IPS DF 4.7 (cell line): ENCODE data around the gene TMEM161B.
"Not testable (repeated sequence)": the region's sequence is repeated elsewhere in the genome, so short reads cannot be mapped to it uniquely, and the experiment has no call there.

Experiments
- DNase-seq: peaks from one replicate; pipeline ENCODE4 v3.0.0-alpha.2; 2013; ENCODE audit warnings: low spot score; ENCODE audit errors: extremely low read depth

The TMEM161B gene

DNA sequence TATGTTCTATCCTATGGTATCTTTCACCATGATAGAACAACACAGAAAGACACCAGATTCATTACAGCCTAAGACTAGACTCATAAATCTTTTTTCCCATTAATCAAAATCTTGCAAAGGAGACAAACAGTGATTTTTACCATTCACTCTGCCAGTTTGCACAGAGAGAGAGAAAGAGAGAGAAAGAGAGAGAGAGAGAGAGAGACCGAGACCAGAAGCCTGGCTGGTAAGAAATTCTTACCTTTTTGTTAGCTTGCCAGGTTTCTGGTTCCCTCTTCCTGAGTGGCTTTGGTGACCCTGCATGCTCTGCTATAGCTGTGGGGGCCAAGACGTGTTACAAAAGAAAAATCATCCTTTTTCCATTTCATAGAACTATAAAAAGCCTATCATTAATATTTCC lies 18.6 kb downstream of the TMEM161B start:
- DNase-seq: no peak

DNA sequence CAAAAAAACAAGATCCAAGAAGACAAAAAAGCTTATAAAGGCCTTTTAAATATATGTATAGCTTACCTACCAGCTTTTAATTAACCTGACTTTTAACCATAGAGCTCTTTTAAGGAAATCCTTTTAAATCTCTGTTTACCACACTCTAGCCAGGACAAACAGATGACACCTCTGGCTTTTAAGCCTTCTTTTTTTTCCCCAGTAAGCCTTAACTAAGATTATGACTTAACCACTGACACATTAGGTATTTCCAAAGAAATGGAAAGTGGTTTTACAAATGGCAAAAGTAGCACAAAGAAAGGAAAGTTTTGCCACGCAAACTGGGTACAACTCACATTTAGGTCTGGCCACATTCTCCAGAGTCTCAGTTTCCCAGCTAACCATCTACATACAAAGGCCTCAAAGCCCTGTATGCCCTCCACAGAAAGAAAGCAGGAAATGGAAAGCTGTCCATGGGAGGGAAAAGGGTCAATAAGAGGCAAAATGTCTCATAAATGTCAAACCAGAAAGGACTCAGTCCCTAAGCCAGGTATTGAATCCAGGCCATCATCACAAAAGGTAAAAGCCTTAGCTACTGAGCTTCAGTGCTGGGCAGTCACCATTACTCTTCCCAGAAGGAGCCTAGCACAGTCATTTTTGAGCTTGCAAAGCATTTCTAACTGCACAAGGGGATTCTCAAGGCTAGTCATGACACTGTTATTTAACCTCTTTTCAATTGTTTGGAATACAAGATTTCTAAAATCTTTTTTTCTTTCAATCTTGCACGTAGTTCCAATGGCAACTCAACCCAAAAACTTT lies 19.7 kb downstream of the TMEM161B start:
- no peak for DNase-seq

DNA sequence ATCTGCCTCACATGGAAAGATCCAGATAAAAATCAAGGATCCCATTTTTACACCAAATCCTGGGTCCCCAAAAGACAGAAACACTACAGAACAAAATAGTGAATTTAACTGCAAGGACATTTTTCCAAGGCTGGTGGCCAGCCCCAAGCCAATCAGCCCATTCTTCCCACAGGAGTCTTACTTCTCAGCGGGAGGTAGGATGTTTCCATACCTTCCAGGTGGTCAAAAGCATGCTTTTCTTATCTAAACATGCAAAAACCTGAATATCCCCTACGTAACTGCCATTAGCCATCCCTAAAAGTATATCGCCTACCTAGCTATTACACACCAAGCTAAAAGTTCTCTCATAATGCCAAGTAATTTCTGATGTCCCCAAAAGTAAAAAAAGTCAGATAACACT lies 20.6 kb downstream of the TMEM161B start:
- DNase-seq: no peak

- no peak for DNase-seq
Observed at GRCh38 chr5:88245893-88246244, 22.8 kb downstream of the TMEM161B start.

DNA sequence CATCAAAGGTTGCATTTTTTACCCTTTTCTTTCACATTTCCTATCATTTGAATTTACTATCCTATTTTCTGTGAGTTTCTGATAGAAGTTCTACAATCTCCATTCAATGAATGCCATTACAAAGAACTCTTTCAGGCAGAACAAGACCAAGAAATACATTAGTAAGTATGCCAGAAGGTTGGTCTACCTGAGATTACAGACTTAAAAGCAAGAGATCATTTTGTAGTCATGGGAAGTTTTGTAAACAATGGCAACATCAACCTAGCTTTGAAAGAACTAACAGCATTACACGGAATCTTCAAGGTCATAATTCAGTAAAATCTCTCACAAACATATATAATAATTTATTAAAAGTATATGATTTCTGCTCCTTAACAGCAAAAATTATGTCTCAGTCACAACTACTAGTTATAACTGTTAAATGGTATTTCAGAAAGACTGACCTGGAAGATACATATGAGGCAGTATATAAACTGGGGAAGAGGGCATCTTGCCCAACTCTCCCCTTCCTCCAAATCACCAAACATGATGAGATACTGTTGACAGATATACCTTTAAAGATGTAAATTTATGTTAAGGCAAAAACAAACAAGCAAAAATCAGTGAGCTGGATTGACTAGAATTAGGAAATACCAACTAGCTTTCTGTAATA lies 23.3 kb downstream of the TMEM161B start:
- DNase-seq: no peak

- no peak for DNase-seq
Observed at GRCh38 chr5:88244686-88245085, 24.0 kb downstream of the TMEM161B start.

DNA sequence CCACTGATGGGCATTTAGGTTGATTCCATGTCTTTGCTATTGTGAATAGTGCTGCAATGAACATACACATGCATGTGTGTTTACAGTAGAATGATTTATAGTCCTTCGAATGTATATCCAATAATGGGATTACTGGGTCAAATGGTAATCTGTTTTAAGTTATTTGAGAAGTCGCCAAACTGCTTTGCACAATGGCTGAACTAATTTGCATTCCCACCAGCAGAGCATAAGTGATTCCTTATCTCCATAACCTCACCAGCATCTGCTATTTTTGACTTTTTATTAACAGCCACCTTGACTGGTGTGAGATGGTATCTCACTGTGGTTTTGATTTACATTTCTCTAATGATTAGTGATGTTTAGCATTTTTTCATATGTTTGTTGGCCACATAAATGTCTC lies 25.2 kb downstream of the TMEM161B start:
- not testable (repeated sequence) for DNase-seq

DNA sequence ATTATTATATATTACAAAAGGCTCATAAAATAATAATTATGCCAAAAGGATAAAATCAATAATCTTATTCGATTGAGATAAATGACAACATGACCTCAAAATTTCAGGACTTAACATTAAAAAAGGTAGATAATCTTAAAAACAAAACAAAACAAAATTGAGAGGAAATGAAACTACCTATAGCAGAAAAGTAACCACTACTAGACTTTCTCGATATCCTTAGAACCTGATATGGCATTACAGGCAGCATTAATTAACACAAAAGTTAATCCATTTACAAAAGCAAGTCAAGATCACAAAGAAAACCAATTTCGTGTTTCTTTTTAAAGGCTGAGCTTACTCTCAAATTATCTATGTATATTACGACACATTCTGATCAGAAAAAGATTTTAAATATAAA lies 29.9 kb downstream of the TMEM161B start:
- DNase-seq: no peak

GRCh38 chr5:88236866-88237642 lies 31.6 kb downstream of the TMEM161B start:
- no peak for DNase-seq

- DNase-seq: no peak
Observed at GRCh38 chr5:88235828-88236227, 32.8 kb downstream of the TMEM161B start.

DNA sequence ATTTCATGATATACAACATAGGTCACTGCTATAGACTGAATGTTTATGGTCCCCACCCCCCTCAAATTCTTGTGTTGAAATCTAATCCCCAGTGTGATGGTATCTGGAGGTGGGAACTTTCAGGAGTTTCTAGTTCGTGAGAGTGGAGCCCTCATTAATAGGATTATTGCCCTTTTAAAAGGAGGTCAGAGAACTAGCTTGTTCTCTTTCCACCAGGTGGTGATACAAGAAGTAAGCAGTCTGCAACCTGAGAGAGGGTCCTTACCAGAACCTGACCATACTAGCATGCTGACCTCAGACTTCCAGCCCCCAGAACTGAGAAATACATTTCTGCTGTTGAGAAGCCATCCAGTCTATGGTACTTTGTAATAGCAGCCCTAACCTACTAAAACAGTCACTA lies 33.3 kb downstream of the TMEM161B start:
- DNase-seq: no peak

DNA sequence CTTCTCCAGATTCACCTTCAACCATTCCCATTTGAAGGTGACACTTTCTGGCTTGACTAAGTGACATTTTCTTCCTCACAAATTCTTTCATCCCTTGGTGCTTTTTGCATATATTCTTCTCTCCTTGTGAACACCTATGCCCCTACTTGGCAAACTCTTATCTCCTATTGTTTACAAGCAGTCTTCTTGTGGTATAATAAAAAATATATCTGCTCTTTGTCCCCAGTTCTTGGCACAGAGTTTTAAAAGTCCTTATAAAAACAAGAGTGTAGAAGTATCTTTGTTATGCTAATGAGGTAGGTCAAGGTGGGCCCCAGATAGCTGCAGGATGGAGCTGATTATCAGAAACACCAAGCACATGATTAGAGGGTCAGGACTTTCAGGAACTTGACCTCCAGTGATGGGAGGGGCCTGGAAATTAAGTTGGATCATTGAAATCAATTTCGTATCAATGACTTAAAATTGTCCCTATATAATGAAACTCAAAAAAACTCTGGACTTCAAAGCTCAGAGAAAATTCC lies 38.0 kb downstream of the TMEM161B start:
- DNase-seq: no peak

DNA sequence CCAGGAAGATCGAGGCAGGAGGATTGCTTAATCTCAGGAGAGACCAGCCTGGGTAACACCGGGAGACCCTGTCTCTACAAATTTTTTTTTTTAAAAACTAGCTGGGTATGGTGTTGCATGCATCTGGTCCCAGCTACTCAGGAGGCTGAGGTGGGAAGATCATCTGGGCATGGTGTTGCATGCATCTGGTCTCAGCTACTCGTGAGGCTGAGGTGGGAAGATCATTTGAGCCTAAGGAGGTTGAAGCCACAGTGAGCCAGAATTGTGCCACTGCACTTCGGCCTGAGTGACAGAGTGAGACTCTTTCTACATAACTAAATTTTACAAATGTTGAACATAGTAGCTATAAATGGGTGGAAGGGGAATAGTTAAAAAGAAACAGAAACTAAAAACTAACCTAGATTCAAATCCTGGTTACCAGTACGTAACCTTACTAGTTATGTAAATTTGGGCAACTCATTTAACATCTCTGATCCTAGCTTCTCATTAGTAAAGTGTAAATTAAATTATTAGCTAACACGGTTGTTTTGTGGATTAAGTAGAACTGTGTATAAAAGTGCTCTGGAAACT lies 41.7 kb downstream of the TMEM161B start:
- no peak for DNase-seq

DNA sequence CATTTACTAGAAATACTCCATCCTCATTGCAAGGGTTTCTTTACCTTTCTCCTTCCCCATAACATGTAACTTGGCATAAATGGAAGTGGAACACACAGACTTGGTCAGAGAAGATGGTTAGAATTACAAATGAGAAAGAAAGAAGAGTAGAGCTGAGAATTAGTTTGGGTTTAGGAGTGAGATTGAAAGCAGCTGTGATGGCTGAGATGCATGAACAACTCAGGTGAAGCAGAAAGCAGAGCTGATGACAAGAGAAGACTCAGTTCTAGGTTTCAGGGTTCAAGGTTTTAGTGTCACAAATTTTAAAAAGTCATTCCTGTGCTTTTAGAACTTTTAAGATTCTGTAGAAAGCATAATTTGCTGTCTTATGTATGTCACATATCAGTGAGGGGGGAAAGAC lies 54.0 kb downstream of the TMEM161B start:
- no peak for DNase-seq

DNA sequence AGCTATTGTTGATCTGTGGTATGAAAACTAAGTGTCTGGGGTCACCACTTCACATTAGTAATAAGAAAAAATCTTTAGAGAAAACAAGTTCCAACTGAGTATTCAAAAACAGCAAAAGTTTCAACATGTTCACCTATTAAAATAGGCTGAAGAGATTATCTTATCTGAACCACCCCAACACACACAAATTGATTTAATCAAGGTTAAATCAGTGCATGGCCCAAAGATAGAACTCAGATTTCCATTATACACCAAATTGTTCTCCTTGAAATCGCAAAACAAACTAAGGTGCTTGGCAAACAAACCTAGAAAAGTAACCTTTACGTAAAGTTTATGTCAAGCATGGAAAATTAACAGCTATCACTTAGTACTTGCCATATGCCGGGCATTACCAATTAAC lies 61.1 kb downstream of the TMEM161B start:
- no peak for DNase-seq

GRCh38 chr5:88203981-88204750 lies 64.5 kb downstream of the TMEM161B start:
- DNase-seq: no peak

- no peak for DNase-seq
Observed at GRCh38 chr5:88195636-88196035, 73.0 kb downstream of the TMEM161B start.

GRCh38 chr5:88193896-88194295 lies 74.7 kb downstream of the TMEM161B start:
- no peak for DNase-seq

DNA sequence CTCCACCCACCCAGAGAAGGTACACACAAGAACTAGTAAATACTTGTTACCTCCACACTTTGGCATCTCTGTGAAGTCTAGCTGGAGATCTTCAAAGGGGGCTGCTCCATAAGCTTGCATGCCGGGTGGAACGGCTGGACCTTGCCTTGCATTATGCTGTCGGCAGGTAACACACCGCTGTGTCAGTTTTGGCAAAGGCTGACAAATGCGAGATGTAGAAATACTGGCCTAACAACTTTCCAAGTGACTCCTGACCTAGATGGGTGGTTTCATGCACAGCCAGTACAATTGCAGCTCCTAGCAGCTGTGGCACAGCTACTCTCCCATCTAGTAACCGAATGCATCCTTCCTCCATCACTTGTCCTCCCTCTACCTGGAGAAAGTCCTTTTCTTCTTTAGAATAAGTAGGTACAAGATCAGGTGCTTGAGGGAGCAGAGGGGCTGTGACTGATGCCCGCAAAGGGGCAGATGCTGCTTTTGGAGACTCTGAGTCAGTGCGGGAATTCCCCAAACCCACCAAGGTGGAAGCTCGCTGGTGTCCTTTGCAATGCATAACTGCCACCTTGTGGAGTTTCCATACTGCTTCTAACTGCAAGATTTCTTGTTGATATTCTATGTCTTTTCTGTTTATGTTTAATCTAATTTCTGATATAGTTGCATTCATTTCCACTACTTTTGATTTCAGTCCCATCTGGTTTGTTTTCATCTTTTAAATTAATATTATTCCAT lies 78.4 kb downstream of the TMEM161B start:
- no peak for DNase-seq

DNA sequence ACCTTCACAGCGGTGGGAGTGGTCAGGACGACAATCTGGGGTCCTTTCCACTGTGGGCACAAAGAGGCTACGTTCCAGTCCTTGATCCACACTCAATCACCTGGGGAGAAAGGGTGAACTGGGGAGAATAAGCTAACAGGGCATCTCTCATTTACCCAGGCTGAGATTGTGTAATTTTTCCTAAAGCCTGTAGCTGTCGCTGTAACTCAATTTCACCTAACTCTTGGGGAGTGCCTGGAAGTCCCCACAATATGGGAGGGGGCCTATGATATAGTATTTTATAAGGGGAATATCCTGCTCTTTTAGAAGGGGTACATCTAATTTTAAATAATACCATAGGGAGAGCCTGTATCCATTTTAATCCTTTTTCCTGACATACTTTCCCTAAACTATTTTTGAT lies 79.2 kb downstream of the TMEM161B start:
- DNase-seq: not testable (repeated sequence)
